Measurements from ENCODE around the gene FOXRED1.
"Not testable (repeated sequence)": the region's sequence is repeated elsewhere in the genome, so short reads cannot be mapped to it uniquely, and the experiment has no call there.

Gene FOXRED1

GRCh38 chr11:126307706-126308105, 38.8 kb downstream of the FOXRED1 start:
- Histone ChIP-seq H3K27me3 (replicated peaks; ENCODE audit: insufficient read depth, low read length) (no peaks in the 10 kb centered on the region), H4K20me1 (ENCODE audit: insufficient read depth, low read length) (no peaks in the 10 kb centered on the region), H3K79me2 (ENCODE audit: low read length) (peaks cover 63% of the 10 kb centered on the region), H3K4me1 (ENCODE audit: low read length) (peaks cover 50% of the 10 kb centered on the region), H3K4me3 (ENCODE audit: low read length) (no peak overlapping the region), H3K27ac (ENCODE audit: low read length) (peak overlapping the region; percentile 11; the same call in 1 of the 2 replicates), H3K4me2 (ENCODE audit: low read depth, low read length) (0 out of 2 replicates have a peak overlapping the region, but pooled peaks have one; percentile 8), H2AFZ (ENCODE audit: low read length) (no peak overlapping the region), H3K9me2 (replicated peaks; ENCODE audit: insufficient read depth, low read length) (no peaks in the 10 kb centered on the region), H3K9ac (ENCODE audit: low read length) (no peak overlapping the region), H3K9me3 (replicated peaks; ENCODE audit: insufficient read depth, low read length) (no peaks in the 10 kb centered on the region), H3K36me3 (replicated peaks; ENCODE audit: insufficient read depth, low read length) (0 out of 2 replicates have a peak, but pooled peaks cover 3% of the 10 kb centered on the region), H3F3A (ENCODE audit: insufficient read depth, low read length) (peaks cover 69% of the 10 kb centered on the region)
- DNase-seq = peak; percentile 42
- TF ChIP-seq EZH2phosphoT487 (IDR thresholded peaks at IDR 0.05; ENCODE audit: low read length) (no peak), CTCF (IDR thresholded peaks at IDR 0.05; ENCODE audit: low read length) (peak; percentile 29; the same call in 1 of the 2 replicates)

- no peaks in the 10 kb centered on the region for H3K9me2 ChIP-seq (replicated peaks; ENCODE audit: insufficient read depth, low read length)
- peaks cover 74% of the 10 kb centered on the region for H3F3A ChIP-seq (ENCODE audit: insufficient read depth, low read length)
- 0 out of 2 replicates have a peak, but pooled peaks cover 3% of the 10 kb centered on the region for H3K36me3 ChIP-seq (replicated peaks; ENCODE audit: insufficient read depth, low read length)
- H3K9ac ChIP-seq (ENCODE audit: low read length) = no peak overlapping the region
- peaks cover 63% of the 10 kb centered on the region for H3K79me2 ChIP-seq (ENCODE audit: low read length)
- H3K4me2 ChIP-seq (ENCODE audit: low read depth, low read length) = 0 out of 2 replicates have a peak overlapping the region, but pooled peaks have one; percentile 8
- no peaks in the 10 kb centered on the region for H4K20me1 ChIP-seq (ENCODE audit: insufficient read depth, low read length)
- H3K27me3 ChIP-seq (replicated peaks; ENCODE audit: insufficient read depth, low read length) = no peaks in the 10 kb centered on the region
- H3K27ac ChIP-seq (ENCODE audit: low read length) = peak overlapping the region; percentile 11; the same call in 1 of the 2 replicates
- TF ChIP-seq CTCF (IDR thresholded peaks at IDR 0.05; ENCODE audit: low read length) (no peak), EZH2phosphoT487 (IDR thresholded peaks at IDR 0.05; ENCODE audit: low read length) (no peak), EZH2 (optimal IDR thresholded peaks at IDR 0.05; ENCODE audit: low read depth, low read length) (no peak)
- DNase-seq = no peak
- no peak overlapping the region for H3K4me3 ChIP-seq (ENCODE audit: low read length)
- no peak overlapping the region for H2AFZ ChIP-seq (ENCODE audit: low read length)
- no peaks in the 10 kb centered on the region for H3K9me3 ChIP-seq (replicated peaks; ENCODE audit: insufficient read depth, low read length)
- peaks cover 55% of the 10 kb centered on the region for H3K4me1 ChIP-seq (ENCODE audit: low read length)
These were observed 39.3 kb downstream of the FOXRED1 start for GRCh38 chr11:126308271-126308671.

- H3K36me3 ChIP-seq (replicated peaks; ENCODE audit: insufficient read depth, low read length); DNase-seq; H3K9ac ChIP-seq (ENCODE audit: low read length); H3K4me3 ChIP-seq (ENCODE audit: low read length); H3K4me2 ChIP-seq (ENCODE audit: low read depth, low read length); H3K9me3 ChIP-seq (replicated peaks; ENCODE audit: insufficient read depth, low read length); H3K27me3 ChIP-seq (replicated peaks; ENCODE audit: insufficient read depth, low read length); H3K9me2 ChIP-seq (replicated peaks; ENCODE audit: insufficient read depth, low read length); H4K20me1 ChIP-seq (ENCODE audit: insufficient read depth, low read length); H2AFZ ChIP-seq (ENCODE audit: low read length); H3K27ac ChIP-seq (ENCODE audit: low read length): not testable (repeated sequence)
- Histone ChIP-seq H3K79me2 (ENCODE audit: low read length) (peaks cover 63% of the 10 kb centered on the region), H3F3A (ENCODE audit: insufficient read depth, low read length) (peaks cover 74% of the 10 kb centered on the region), H3K4me1 (ENCODE audit: low read length) (peaks cover 60% of the 10 kb centered on the region)
These were observed 39.8 kb downstream of the FOXRED1 start for GRCh38 chr11:126308771-126309170.

GRCh38 chr11:126310200-126310991, 41.4 kb downstream of the FOXRED1 start:
- Histone ChIP-seq H3K27me3 (replicated peaks; ENCODE audit: insufficient read depth, low read length) (no peaks in the 10 kb centered on the region), H3K4me1 (ENCODE audit: low read length) (peaks cover 66% of the 10 kb centered on the region), H4K20me1 (ENCODE audit: insufficient read depth, low read length) (no peaks in the 10 kb centered on the region), H3K27ac (ENCODE audit: low read length) (peak overlapping the region; percentile 76; the same call in 1 of the 2 replicates), H3K9me3 (replicated peaks; ENCODE audit: insufficient read depth, low read length) (no peaks in the 10 kb centered on the region), H3K9ac (ENCODE audit: low read length) (peak overlapping the region; percentile 25; the same call in 1 of the 2 replicates), H3K4me2 (ENCODE audit: low read depth, low read length) (peak overlapping the region; percentile 43), H3K4me3 (ENCODE audit: low read length) (no peak overlapping the region; the same call in 1 of the 2 replicates), H3F3A (ENCODE audit: insufficient read depth, low read length) (peaks cover 61% of the 10 kb centered on the region), H3K79me2 (ENCODE audit: low read length) (peaks cover 66% of the 10 kb centered on the region), H3K36me3 (replicated peaks; ENCODE audit: insufficient read depth, low read length) (0 out of 2 replicates have a peak, but pooled peaks cover 6% of the 10 kb centered on the region), H3K9me2 (replicated peaks; ENCODE audit: insufficient read depth, low read length) (no peaks in the 10 kb centered on the region), H2AFZ (ENCODE audit: low read length) (no peak overlapping the region)
- DNase-seq = peak; percentile 67
- TF ChIP-seq EZH2phosphoT487 (IDR thresholded peaks at IDR 0.05; ENCODE audit: low read length) = no peak
- peak; percentile 87 for TF ChIP-seq CTCF (IDR thresholded peaks at IDR 0.05; ENCODE audit: low read length)

Measured in MM.1S (cell line).